LNCAP (cell line): Measurements from ENCODE around the gene LARP7.

Source experiments
- CTCF ChIP-seq: fragments of 450-650 bp; IDR thresholded peaks from 2 replicates; pipeline ENCODE4 v1.5.1; 2017; ENCODE audit warnings: mild to moderate bottlenecking

The LARP7 gene

GRCh38 chr4:112616984-112617383, 20.0 kb upstream of the LARP7 start:
- TF ChIP-seq CTCF = no peak

DNA sequence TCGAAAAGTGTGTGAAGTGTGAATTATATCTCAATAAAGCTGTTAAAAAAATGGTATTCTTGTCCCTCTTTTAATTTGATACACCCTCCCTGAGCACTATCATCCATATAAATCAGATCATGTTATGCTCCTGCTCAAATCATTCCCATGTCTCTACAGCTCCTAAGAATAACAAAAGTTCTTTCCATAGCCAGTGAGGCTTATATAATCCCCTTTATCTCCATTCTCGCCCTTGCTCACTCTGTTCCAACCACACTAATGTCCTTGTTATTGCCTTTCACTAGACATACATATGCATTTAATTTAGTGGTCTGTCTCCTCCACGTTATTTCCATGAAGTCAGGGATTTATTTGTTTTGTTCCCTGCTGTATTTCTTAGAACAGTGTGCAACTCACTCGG, 10.7 kb upstream of the LARP7 start:
- TF ChIP-seq CTCF = no peak

DNA sequence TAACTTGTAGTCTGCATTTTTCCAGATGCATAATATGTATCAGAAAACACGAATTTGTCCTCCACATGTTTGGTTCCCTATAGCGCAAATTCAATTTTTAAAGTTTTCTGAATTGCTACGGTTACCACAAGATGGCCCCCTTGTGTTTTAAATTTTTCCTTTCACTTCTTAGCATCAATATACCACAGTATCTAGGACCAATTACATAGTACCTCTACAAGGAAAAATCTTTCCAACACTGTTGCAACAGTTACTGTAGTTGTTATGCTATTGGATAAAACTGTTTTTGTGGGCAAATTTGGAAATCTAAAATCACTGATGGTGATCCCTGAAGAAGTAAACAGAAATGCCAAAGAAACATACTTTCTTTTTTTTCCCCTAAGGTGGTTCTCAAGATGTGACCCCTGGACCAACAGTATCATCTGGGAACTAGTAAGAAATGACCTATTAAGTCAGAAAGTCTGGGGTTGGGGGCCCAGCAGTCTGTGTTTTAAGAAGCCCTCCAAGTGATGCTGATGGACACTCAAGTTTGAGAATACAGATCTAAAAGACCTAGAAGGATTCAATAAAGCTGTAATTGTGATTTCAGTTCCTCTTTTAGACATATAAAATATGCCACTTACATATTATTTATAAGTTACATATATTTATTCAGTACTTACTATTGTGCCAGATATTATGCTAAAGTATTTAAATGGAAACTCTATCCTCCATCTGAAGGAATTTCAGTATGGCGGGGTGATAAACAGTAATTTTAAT, 3.3 kb upstream of the LARP7 start:
- peak; percentile 56 for TF ChIP-seq CTCF

GRCh38 chr4:112637552-112637866, 566 bp downstream of the LARP7 start:
- no peak; the same call in 1 of the 2 replicates for TF ChIP-seq CTCF

- TF ChIP-seq CTCF = no peak
These were observed 5.6 kb downstream of the LARP7 start for GRCh38 chr4:112642526-112642925.

DNA sequence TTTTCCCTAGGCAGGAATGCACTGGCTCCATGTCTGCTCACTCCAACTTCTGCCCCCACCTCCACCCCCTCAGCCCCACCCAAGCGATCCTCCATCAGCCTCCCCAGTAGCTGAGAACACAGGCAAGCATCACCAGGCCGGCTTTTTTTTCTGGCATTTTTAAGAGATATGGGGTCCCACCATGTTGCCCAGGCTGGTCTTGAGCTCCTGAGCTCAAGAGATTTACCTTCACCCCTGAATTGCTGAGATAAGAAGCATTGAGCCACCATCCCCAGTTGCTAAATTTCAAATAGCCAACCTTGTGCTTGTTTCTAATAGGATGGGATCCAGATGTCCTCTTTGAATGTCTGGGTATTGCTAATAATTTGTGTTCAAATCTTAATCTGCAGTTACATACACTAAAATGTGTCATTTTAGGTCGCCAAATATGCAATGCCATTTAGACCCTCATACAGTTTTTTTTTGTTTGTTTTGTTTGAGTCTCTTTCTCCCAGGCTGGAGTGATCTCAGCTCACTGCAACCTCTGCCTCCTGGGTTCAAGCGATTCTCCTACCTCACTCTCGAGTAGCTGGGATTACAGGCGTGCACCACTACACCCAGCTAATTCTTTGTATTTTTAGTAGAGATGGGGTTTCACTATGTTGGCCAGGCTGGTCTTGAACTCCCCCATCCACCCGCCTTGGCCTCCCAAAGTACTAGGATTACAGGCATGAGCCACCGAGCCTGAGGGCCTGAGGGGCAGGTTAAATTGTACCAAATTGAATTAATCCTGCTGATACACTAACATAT, 8.8 kb downstream of the LARP7 start:
- no peak for TF ChIP-seq CTCF

DNA sequence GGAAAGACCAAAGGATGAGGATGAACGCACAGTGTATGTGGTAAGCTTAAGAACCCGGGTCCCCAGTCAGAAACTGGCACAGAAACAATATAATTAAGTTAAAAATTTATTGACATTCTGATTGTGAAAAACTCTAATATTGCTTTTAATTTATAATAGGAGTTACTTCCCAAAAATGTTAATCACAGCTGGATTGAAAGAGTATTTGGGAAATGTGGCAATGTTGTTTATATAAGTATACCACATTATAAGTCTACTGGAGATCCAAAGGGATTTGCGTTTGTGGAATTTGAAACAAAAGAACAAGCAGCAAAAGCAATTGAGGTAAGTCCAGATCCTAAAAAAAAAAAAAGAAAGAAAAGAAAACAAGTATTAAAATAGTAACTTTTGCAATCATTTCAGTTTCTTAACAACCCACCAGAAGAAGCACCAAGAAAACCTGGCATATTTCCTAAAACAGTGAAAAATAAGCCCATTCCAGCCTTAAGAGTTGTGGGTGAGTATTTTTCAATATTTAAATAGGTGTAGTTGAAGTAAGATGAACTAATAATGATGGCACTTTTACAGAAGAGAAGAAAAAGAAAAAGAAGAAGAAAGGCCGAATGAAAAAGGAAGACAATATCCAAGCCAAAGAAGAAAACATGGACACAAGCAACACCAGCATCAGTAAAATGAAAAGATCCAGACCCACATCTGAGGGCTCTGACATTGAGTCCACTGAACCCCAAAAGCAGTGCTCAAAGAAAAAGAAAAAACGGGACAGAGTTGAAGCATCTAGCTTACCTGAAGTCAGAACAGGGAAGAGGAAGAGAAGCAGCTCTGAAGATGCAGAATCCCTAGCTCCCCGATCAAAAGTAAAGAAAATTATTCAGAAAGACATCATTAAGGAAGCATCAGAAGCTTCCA, 9.9 kb downstream of the LARP7 start:
- TF ChIP-seq CTCF = no peak
